ENCODE measurements around the gene MISP3.

The MISP3 gene

GRCh38 chr19:14058182-14059092 is 14.1 kb upstream of the MISP3 start:
- TF ChIP-seq FOXP2 (optimal IDR thresholded peaks at IDR 0.05; ENCODE audit: borderline replicate concordance, extremely low read depth, extremely low read length, insufficient read depth) (no peak), SIN3A (IDR thresholded peaks at IDR 0.05; ENCODE audit: borderline replicate concordance, insufficient read depth, low read length) (no peak), TAF1 (IDR thresholded peaks at IDR 0.05; ENCODE audit: borderline replicate concordance, insufficient read depth, low read length) (no peak)

- TF ChIP-seq POLR2AphosphoS5 (IDR thresholded peaks at IDR 0.05; ENCODE audit: low read depth, low read length) (no peak), FOXP2 (optimal IDR thresholded peaks at IDR 0.05; ENCODE audit: borderline replicate concordance, extremely low read depth, extremely low read length, insufficient read depth) (no peak), SIN3A (IDR thresholded peaks at IDR 0.05; ENCODE audit: borderline replicate concordance, insufficient read depth, low read length) (no peak), REST (IDR thresholded peaks at IDR 0.05; ENCODE audit: insufficient read depth in 1 of 2, low read depth in 2 of 2, low read length in 2 of 2) (no peak), TAF1 (IDR thresholded peaks at IDR 0.05; ENCODE audit: borderline replicate concordance, insufficient read depth, low read length) (no peak)
These were observed 13.5 kb upstream of the MISP3 start for GRCh38 chr19:14059093-14059480.

- TF ChIP-seq FOXP2 (optimal IDR thresholded peaks at IDR 0.05; ENCODE audit: borderline replicate concordance, extremely low read depth, extremely low read length, insufficient read depth): no peak
- TF ChIP-seq POLR2AphosphoS5 (IDR thresholded peaks at IDR 0.05; ENCODE audit: low read depth, low read length): no peak
- no peak for TF ChIP-seq SIN3A (IDR thresholded peaks at IDR 0.05; ENCODE audit: borderline replicate concordance, insufficient read depth, low read length)
- TF ChIP-seq REST (IDR thresholded peaks at IDR 0.05; ENCODE audit: insufficient read depth in 1 of 2, low read depth in 2 of 2, low read length in 2 of 2): no peak
- TF ChIP-seq TAF1 (IDR thresholded peaks at IDR 0.05; ENCODE audit: borderline replicate concordance, insufficient read depth, low read length): no peak
These were observed 12.9 kb upstream of the MISP3 start for GRCh38 chr19:14059652-14060155.

GRCh38 chr19:14061081-14061749 is 11.4 kb upstream of the MISP3 start:
- TF ChIP-seq TAF1 (IDR thresholded peaks at IDR 0.05; ENCODE audit: borderline replicate concordance, insufficient read depth, low read length) (no peak), POLR2AphosphoS5 (IDR thresholded peaks at IDR 0.05; ENCODE audit: low read depth, low read length) (no peak), FOXP2 (optimal IDR thresholded peaks at IDR 0.05; ENCODE audit: borderline replicate concordance, extremely low read depth, extremely low read length, insufficient read depth) (no peak)

GRCh38 chr19:14061751-14062557 is 10.6 kb upstream of the MISP3 start, which contains the start of gene PALM3:
Gene PALM3 (minus strand): TSS chr19:14062076. CDS start chr19:14061980, 96 bp downstream.
- TF ChIP-seq REST (IDR thresholded peaks at IDR 0.05; ENCODE audit: insufficient read depth in 1 of 2, low read depth in 2 of 2, low read length in 2 of 2) (no peak), TAF1 (IDR thresholded peaks at IDR 0.05; ENCODE audit: borderline replicate concordance, insufficient read depth, low read length) (no peak), SIN3A (IDR thresholded peaks at IDR 0.05; ENCODE audit: borderline replicate concordance, insufficient read depth, low read length) (no peak), FOXP2 (optimal IDR thresholded peaks at IDR 0.05; ENCODE audit: borderline replicate concordance, extremely low read depth, extremely low read length, insufficient read depth) (no peak), POLR2AphosphoS5 (IDR thresholded peaks at IDR 0.05; ENCODE audit: low read depth, low read length) (no peak)
